Measurements from ENCODE around the gene FOXC1. TPM values are rescaled to one million over a fixed set of nuclear protein-coding genes. Genes with fewer than 3 reads are reported as not detected.

Gene FOXC1
- total and polyA plus RNA-seq, 2 experiments from 2014 or later, result 0.60 to 1.1 TPM

DNA sequence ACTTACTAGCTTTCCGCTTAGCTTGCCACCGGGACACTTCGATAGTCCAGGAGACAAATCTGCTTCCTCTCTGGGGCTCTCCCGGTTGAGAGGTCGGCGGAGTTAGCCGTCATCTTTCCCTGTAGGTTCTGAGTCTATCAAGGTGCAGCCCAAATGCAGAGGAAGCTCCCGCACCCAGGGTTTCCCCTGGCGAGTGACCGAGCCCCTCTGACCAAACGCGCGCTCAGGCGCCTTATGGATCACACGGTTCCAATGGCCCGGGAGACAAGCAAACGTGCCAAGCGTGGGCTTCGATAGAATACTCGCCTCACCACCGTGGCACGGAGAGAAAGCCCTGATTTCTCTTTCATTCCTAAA lies 15.8 kb upstream of the FOXC1 start:
- DNase-seq (ENCODE audit: low spot score), result no peak
- Histone ChIP-seq H3K27ac (no peak overlapping the region), H3K9me2 (replicated peaks; ENCODE audit: insufficient read depth) (no peaks in the 10 kb centered on the region), H3K27me3 (peaks cover 12% of the 10 kb centered on the region), H3K4me3 (no peak overlapping the region), H3K36me3 (replicated peaks; ENCODE audit: insufficient read depth, low read depth) (no peaks in the 10 kb centered on the region), H3K9me3 (ENCODE audit: low read depth) (no peaks in the 10 kb centered on the region), H3K79me2 (no peaks in the 10 kb centered on the region), H2AFZ (no peak overlapping the region), H3K4me2 (no peak overlapping the region), H3K4me1 (ENCODE audit: insufficient read depth) (no peaks in the 10 kb centered on the region), H4K20me1 (ENCODE audit: insufficient read depth, poor library complexity, severe bottlenecking) (no peaks in the 10 kb centered on the region)
- 90% methylated on average over 22 of the region's 22 CpGs for WGBS (ENCODE audit: low lambda C conversion rate, missing lambda C conversion rate)
- no peak for TF ChIP-seq EZH2 (IDR thresholded peaks at IDR 0.05; ENCODE audit: borderline replicate concordance)

GRCh38 chr6:1594445-1595200 lies 15.1 kb upstream of the FOXC1 start:
- no peaks in the 10 kb centered on the region for H3K36me3 ChIP-seq (replicated peaks; ENCODE audit: insufficient read depth, low read depth)
- H4K20me1 ChIP-seq (ENCODE audit: insufficient read depth, poor library complexity, severe bottlenecking), result no peaks in the 10 kb centered on the region
- no peak overlapping the region for H2AFZ ChIP-seq
- H3K27ac ChIP-seq, result no peak overlapping the region
- H3K79me2 ChIP-seq, result no peaks in the 10 kb centered on the region
- peaks cover 17% of the 10 kb centered on the region for H3K27me3 ChIP-seq
- H3K4me1 ChIP-seq (ENCODE audit: insufficient read depth), result no peaks in the 10 kb centered on the region
- H3K4me2 ChIP-seq, result no peak overlapping the region
- H3K4me3 ChIP-seq, result no peak overlapping the region
- H3K9me2 ChIP-seq (replicated peaks; ENCODE audit: insufficient read depth), result no peaks in the 10 kb centered on the region
- DNase-seq (ENCODE audit: low spot score), result no peak
- no peaks in the 10 kb centered on the region for H3K9me3 ChIP-seq (ENCODE audit: low read depth)
- WGBS (ENCODE audit: low lambda C conversion rate, missing lambda C conversion rate), result 89% methylated on average over 32 of the region's 33 CpGs
- TF ChIP-seq EZH2phosphoT487 (IDR thresholded peaks at IDR 0.05; ENCODE audit: low read depth, severe bottlenecking, unreplicated experiment) (no peak), CTCF (IDR thresholded peaks at IDR 0.05; ENCODE audit: poor library complexity) (no peak), EZH2 (IDR thresholded peaks at IDR 0.05; ENCODE audit: borderline replicate concordance) (no peak)

- Histone ChIP-seq H3K79me2 (no peaks in the 10 kb centered on the region), H3K9me3 (ENCODE audit: low read depth) (no peaks in the 10 kb centered on the region), H3K4me1 (ENCODE audit: insufficient read depth) (no peaks in the 10 kb centered on the region), H2AFZ (no peak overlapping the region), H3K4me3 (no peak overlapping the region), H3K4me2 (no peak overlapping the region), H3K27ac (no peak overlapping the region), H3K9me2 (replicated peaks; ENCODE audit: insufficient read depth) (no peaks in the 10 kb centered on the region), H3K27me3 (peaks cover 23% of the 10 kb centered on the region), H3K36me3 (replicated peaks; ENCODE audit: insufficient read depth, low read depth) (no peaks in the 10 kb centered on the region), H4K20me1 (ENCODE audit: insufficient read depth, poor library complexity, severe bottlenecking) (no peaks in the 10 kb centered on the region)
- DNase-seq (ENCODE audit: low spot score), result no peak
- 77% methylated on average over 28 of the region's 28 CpGs for WGBS (ENCODE audit: low lambda C conversion rate, missing lambda C conversion rate)
- TF ChIP-seq EZH2phosphoT487 (IDR thresholded peaks at IDR 0.05; ENCODE audit: low read depth, severe bottlenecking, unreplicated experiment) (no peak), CTCF (IDR thresholded peaks at IDR 0.05; ENCODE audit: poor library complexity) (no peak), EZH2 (IDR thresholded peaks at IDR 0.05; ENCODE audit: borderline replicate concordance) (no peak)
Measured at GRCh38 chr6:1595271-1596087, 14.2 kb upstream of the FOXC1 start.

Data from hepatocyte (in vitro differentiated cells).